Activated effector memory CD4-positive, alpha-beta T cell treated with anti-CD3 and anti-CD28 coated beads, Interleukin-2, amount 50 U/mL, for 16 hours (primary cell): ENCODE results near the gene PRDM12.

Source experiments
- DNase-seq: peaks from one replicate; pipeline ENCODE4 v3.0.0-alpha.2; 2020

PRDM12 gene

DNA sequence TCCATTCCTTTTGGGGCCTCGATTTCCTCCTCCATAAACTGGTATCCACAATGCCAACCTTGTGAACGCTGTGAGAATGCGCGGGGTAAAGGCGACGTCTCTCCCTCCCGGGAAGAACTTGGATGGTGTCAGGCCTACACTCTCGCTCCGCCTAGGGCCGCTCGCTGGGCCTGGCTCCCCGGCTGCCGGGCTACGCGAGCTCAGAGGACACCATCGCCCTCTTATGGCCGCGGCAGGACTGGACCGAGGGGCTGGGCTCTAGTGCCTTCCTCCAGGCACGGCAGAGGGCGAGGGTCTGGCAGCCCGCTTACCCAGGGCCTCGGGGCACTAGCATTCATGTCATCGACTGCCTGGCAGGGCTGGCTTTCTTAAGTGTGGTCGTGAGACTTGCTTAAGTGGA lies 27.9 kb downstream of the PRDM12 start:
- no peak for DNase-seq

DNA sequence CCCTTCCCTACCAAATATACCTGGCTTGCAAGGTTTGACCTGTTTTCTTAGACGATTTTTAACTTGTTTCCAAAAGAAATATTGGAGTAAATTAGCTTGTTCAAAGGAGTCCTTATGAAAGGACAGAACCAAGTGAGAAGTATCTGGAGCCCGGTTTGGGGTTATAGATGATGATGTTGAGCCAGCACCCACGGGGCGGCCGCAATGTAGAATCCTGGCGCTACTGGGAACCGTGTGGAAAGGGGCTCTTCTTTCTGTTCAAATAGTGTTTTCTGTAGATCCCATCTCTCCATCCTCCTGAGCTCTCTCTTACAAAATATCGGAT lies 28.7 kb downstream of the PRDM12 start:
- no peak for DNase-seq

DNA sequence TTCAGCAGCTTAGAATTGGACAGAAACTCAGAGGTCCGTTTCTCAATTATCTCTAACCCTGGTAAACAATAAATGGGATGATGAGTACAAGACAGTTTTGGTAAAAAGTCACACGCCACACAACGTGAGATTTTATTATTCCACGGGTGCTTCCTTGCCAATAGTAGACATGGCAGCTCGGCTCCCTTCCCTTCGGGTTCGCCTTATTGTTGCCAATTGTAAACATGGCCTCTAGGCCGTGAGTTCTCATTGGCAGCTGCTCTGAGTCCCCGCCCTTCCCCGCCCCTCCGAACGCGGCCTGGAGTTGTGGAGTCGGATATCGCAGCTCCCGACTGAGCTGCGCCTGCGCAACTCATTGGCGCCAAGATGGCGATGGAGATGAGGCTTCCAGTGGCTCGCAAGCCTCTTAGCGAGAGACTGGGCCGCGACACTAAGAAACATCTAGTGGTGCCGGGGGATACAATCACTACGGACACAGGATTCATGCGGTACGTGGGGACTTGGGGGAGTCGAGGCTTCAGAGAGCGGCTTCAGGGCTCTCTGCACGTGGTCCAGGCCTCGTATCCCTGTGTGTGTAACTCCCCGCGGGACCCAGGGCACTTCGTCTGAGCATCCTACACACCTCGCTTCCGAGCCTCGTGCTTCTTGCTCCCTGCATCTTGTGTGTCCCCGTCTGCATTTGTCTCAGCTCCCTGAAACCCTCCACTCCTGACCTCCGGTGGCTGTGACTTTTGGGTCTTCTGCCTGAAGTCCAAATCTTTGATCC lies 29.2 kb downstream of the PRDM12 start, which contains the start of gene EXOSC2:
Gene EXOSC2, plus strand, starts transcription at position 355 of the 766 bp plus-strand sequence. Its CDS starts 12 bp downstream, at position 367.
- peak; percentile 99 for DNase-seq

DNA sequence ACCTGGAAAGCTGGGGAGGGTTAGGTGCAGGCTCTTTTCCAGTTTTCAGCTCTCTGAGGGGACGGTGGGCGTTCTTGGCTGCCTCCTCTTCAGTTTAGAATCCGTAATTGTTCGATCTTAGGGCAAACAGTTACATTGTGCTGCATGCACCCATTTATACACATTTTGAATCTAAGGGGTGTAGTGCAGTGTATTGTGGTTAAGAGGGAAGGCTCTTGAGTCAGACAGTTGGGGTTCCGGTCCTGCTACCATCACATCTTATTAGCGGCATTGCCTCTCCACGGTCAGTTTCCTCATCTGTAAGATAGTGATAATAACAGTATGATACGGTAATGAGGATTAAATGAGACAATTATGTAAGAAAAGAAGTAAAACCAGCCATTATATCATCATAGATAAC lies 29.8 kb downstream of the PRDM12 start:
- no peak for DNase-seq

DNA sequence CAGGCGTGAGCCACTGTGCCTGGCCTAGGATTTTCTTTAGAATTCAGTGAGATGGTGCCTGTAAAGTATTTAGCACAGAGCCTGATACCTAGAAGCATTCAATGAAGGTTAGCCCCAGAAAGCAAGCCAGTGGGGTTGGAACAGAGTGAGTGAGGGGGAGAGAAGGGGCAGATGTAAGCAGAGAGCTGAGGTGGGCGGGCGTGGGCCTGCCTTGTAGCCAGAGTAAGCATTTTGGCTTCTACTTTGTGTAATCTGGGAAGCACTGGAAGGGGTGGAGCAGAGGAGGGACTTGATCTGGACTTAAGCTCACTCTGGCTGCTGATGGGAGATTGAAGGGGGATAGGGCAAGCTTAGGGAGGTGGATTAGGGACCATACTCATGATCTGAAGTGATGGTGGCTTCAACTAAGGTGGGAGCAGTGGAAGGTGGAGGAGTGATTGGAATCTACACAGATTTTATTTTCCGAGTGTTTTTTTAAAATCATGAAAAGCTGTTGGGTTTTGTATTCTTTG lies 31.8 kb downstream of the PRDM12 start:
- DNase-seq = no peak

DNA sequence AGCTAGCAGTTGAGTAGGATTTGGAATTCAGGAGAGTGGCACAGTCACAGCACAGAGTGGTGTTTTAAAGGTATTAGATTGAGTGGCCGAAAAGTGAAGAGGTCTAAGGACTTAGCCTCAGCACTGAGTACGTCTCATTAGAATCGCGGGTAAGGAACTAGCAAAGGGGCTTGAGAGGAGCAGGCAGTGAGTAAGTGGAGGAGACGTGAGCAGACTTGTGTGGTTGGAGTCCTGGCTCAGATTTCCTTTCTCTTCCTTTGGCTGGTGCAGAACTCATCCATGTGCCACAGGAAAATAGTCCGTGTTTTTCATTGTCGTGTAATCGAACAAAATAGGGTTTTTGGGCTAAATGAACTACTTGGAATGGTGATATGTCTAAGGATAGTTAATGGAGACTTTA lies 32.6 kb downstream of the PRDM12 start:
- no peak for DNase-seq

DNA sequence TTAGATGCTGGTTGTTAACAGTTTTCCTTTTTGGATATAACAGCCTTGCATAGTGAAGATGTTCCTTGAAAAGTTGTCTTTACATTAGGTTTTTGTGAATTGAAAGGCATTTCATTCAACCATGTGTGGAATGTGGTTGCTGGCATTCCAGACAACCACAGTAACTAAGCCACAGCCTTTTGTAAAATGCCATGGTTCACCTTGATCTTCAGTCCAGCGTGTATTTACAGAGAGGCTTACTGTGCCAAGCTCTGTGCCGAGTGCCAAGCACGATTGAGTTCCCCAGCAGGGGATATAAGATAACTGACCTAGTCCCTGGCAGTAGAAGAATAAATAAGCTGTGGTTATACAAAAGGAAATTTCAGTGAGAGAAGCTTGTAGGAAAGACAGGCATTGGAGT lies 34.1 kb downstream of the PRDM12 start:
- DNase-seq = no peak

- DNase-seq = no peak
These were observed 34.7 kb downstream of the PRDM12 start for GRCh38 chr9:130699047-130699446.

DNA sequence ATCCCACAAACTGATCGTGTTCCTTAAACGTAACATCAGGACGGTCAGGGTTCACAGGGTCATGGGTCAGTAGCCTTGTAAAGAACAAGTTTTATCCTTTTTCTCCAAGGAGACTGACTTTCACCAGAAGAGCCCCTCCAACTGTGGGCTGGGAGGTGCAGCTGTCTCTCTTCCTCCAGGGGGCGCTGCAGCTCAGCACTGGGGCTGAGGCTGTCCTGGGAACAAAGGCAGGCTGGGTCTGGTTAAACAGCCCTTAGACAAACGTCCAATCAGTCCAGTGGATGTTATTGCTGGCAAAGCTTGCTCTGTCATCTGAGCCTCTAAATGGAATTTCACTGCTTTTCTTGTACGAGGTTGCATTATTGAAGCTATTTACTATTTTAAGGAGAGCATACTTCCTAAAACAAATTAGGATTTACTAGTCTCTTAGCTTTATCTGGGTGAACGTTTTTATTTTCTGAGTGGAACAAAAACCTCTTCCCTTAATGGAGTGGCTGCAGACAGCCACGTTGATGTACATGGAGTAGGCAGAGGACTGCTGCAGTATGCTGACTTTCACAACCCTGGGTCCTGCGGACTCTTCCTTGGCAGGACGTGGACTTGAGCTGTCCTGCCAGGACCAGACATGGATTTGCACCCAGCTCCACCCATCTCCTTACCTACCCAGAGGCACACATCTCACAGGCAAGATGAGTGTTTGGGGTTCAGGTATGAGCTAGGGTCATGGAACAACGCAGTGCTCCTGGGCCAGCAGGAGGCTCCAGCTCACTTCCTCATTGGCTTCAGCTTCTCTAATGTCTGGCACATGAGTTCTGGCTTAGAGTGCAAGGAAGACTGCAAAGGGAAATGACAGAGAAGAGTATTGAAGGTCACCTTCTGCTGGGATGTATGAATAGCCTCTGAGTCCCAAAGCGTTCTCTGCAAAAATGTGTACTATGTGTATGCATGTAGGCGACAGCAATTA lies 36.9 kb downstream of the PRDM12 start:
- peak; percentile 90 for DNase-seq

- DNase-seq = no peak
These were observed 39.1 kb downstream of the PRDM12 start for GRCh38 chr9:130703501-130703900.

- peak; percentile 89 for DNase-seq
These were observed 43.0 kb downstream of the PRDM12 start for GRCh38 chr9:130707225-130707976.

DNA sequence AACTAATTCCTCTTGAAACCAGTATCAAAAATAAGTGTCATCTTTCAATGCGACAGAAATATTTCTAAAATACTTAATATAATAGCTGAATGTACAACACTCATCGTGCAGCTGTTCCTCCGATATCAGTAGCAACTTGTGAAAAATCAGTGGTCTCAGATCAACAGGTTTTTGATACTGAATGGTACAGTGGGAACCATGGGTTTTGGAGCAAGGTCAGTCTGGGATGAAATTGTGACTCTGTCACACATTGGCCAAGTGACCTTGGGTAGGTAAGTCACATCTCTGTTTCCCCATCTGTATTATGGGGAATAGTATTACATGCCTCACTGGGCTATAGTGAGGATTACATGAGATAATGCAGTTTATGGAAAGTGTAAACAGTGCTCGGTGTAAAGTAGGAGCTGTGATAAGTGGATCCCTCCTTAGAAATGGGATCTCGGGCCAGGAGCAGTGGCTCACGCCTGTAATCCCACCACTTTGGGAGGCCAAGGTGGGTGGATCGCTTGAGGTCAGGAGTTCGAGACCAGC lies 46.5 kb downstream of the PRDM12 start:
- DNase-seq = no peak

DNA sequence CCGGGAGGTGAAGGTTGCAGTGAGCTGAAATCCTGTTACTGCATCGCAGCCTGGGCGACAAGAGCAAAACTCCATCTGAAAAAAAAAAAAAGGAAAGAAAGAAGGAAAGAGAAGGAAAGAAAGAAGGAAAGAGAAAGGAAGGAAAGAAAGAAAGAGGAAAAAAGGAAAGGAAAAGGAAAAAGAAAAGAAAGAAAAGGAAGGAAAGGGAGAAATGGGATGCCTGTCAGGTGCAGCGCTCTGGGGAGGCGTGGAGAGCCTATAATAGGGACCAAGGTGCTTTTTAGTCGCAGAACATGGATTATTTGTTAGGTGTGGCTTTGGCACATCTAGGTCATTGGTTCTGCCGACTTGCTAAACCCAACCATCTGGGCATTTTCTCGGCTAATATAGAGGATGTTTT lies 47.1 kb downstream of the PRDM12 start:
- DNase-seq = no peak

GRCh38 chr9:130712564-130713285 lies 48.3 kb downstream of the PRDM12 start:
- peak; percentile 98 for DNase-seq

DNA sequence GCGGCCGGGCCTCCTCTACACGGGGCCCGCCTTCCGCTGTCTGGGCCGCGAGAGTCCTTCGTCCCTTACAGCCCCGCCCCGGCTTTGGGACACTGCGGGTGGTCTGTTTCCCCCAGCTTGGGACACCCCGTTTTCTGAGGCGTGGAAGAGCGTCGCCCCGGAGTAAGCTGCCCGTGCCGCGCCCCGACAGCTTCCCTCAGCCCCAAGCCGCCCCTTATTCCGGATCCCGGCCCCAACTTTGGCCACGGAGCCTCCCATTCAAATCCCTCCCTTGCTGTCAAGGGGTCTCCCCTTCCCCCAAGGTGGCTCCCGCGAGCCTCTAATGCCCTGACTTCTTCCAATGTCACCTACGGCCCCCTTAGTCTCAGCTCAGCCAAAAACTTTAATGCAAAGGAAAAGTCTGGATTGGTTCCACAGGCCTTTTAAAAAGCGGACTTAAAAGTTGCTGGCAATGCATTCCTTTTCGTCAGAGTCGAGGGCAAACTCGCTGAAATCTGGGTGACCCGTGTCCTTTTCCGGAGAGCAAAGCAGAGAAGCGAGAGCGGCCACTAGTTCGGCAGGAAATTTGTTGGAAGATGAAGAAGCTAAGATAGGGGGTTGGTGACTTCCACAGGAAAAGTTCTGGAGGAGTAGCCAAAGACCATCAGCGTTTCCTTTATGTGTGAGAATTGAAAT lies 49.0 kb downstream of the PRDM12 start:
- no peak for DNase-seq

- DNase-seq = no peak
These were observed 50.3 kb downstream of the PRDM12 start for GRCh38 chr9:130714586-130715110.

GRCh38 chr9:130715270-130715669 lies 50.9 kb downstream of the PRDM12 start:
- no peak for DNase-seq

GRCh38 chr9:130718562-130718961 lies 54.2 kb downstream of the PRDM12 start:
- no peak for DNase-seq

DNA sequence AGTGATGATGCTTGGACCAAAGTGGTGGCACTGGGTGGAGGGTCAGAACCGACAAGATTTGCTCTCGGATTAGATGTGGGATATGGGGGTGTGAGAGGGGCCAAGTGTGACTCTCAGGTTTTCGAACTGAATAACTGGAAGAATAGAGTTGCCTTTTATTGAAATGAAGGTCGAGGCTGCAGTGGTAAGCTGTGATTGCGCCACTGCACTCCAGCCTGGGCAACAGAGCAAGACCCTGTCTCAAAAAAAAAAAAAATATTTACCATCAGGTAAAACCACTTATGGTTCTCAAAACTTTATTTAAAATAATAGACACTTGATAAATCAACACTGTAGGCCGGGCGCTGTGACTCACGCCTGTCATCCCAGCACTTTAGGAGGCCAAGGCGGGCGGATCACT lies 56.4 kb downstream of the PRDM12 start:
- DNase-seq = no peak

DNA sequence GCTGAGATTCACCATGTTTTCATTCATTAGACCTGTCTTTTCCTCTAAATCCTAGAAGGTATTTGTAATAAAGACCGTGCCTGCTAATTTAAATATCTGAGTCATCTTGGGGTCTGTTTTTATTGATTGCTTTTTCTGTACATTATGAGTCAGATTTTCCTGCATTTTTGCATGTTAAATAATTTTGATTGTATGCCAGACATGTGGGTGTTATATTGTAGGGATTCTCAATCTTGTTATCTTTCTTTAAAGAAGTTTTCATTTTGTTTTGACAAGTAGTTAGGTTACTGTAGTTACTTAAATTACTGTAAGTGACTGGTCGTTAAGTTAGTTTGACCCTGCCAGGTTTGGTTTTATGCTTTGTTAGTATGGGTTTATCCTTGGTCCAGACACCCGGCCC lies 64.3 kb downstream of the PRDM12 start:
- DNase-seq = no peak

GRCh38 chr9:130729145-130729544 lies 64.8 kb downstream of the PRDM12 start:
- no peak for DNase-seq
